ENCODE results near the gene ZNF140. TPM values are rescaled to one million over a fixed set of nuclear protein-coding genes. Genes with fewer than 3 reads are reported as not detected.

The ZNF140 gene
- total RNA-seq, 4 donors from 2014 or later, result 20.7 to 38.1 (median 28.0) TPM

GRCh38 chr12:133130038-133130807 is 49.5 kb downstream of the ZNF140 start, which contains the start of the genes ZNF10 and ZNF891:
Gene ZNF10, plus strand, starts transcription at chr12:133130627. Its CDS starts 13,866 bp downstream, at chr12:133144493.
Gene ZNF891, minus strand, starts transcription at chr12:133130274. Its CDS starts 8,356 bp downstream, at chr12:133121918.
- WGBS, 2 donors, result 0% methylated on average over 18 to 60 of the region's 87 CpGs
- H3K4me1 ChIP-seq, result peaks cover 6 to 14% of the 10 kb centered on the region in 2 donors
- peak within 1 kb of the TSS; percentile 90 to 95 (median 94) for H3K27ac ChIP-seq
- TF ChIP-seq CTCF (IDR thresholded peaks at IDR 0.05) (peak in 1 of 6 experiments; percentile 6), POLR2A (IDR thresholded peaks at IDR 0.05) (peak in 1 of 2 donors; percentile 95)
- H3K9me3 ChIP-seq, result no peaks in the 10 kb centered on the region
- peaks cover 5 to 12% of the 10 kb centered on the region in 2 donors for H3K36me3 ChIP-seq
- H3K27me3 ChIP-seq, result no peaks in the 10 kb centered on the region
- peak within 1 kb of the TSS; percentile 63 to 86 (median 76) for H3K4me3 ChIP-seq (replicated peaks in 1 of 3)
- DNase-seq, result peak; percentile 96
- intact Hi-C loops (cut with DNase I), result no loop called here

GRCh38 chr12:133130808-133131128 is 50.0 kb downstream of the ZNF140 start:
- peak; percentile 54 to 60 for DNase-seq
- intact Hi-C loops (cut with DNase I), result no loop called here
- peak overlapping the region; percentile 63 to 86 (median 76) for H3K4me3 ChIP-seq (replicated peaks in 1 of 3)
- 0 to 1% methylated on average over 17 of the region's 17 CpGs for WGBS, 2 donors
- H3K9me3 ChIP-seq, result no peaks in the 10 kb centered on the region
- H3K27me3 ChIP-seq, result no peaks in the 10 kb centered on the region
- peaks cover 6 to 14% of the 10 kb centered on the region in 2 donors for H3K4me1 ChIP-seq
- TF ChIP-seq CTCF (IDR thresholded peaks at IDR 0.05), result no peak
- TF ChIP-seq POLR2A (IDR thresholded peaks at IDR 0.05), result no peak
- peak overlapping the region; percentile 90 to 95 (median 94) for H3K27ac ChIP-seq
- peaks cover 7 to 13% of the 10 kb centered on the region in 2 donors for H3K36me3 ChIP-seq

- no peaks in the 10 kb centered on the region for H3K27me3 ChIP-seq
- no peak overlapping the region for H3K4me3 ChIP-seq (replicated peaks in 1 of 3)
- no peak for DNase-seq
- TF ChIP-seq CTCF (IDR thresholded peaks at IDR 0.05) (no peak), POLR2A (IDR thresholded peaks at IDR 0.05) (no peak)
- H3K36me3 ChIP-seq, result peaks cover 28 to 45% of the 10 kb centered on the region in 2 donors
- H3K27ac ChIP-seq, result no peak overlapping the region
- intact Hi-C loops (cut with DNase I), result no loop called here
- no peaks in the 10 kb centered on the region for H3K9me3 ChIP-seq
- WGBS, 2 donors, result 93 to 97% methylated on average over 2 of the region's 2 CpGs
- peaks cover 6 to 10% of the 10 kb centered on the region in 2 donors for H3K4me1 ChIP-seq
Observed at GRCh38 chr12:133135747-133136146, 55.0 kb downstream of the ZNF140 start.

- H3K27ac ChIP-seq, result no peak overlapping the region
- intact Hi-C loops (cut with DNase I), result no loop called here
- TF ChIP-seq CTCF (IDR thresholded peaks at IDR 0.05) (no peak), POLR2A (IDR thresholded peaks at IDR 0.05) (no peak)
- no peak for DNase-seq
- H3K36me3 ChIP-seq, result peaks cover 66 to 71% of the 10 kb centered on the region in 2 donors
- WGBS, 2 donors, result 93 to 95% methylated on average over 2 of the region's 2 CpGs
- H3K4me1 ChIP-seq, result no peaks in the 10 kb centered on the region
- H3K4me3 ChIP-seq (replicated peaks in 1 of 3), result no peak overlapping the region
- no peaks in the 10 kb centered on the region for H3K9me3 ChIP-seq
- H3K27me3 ChIP-seq, result no peaks in the 10 kb centered on the region
Observed at GRCh38 chr12:133145981-133146380, 65.3 kb downstream of the ZNF140 start.

GRCh38 chr12:133156125-133156690 is 75.5 kb downstream of the ZNF140 start:
- WGBS, 2 donors, result 95 to 100% methylated on average over 2 of the region's 2 CpGs
- no peak overlapping the region for H3K4me3 ChIP-seq (replicated peaks in 1 of 3)

More at GRCh38 chr12:133156125-133156690, 75.5 kb downstream of the ZNF140 start:
- Histone ChIP-seq H3K27me3 (no peaks in the 10 kb centered on the region), H3K27ac (no peak overlapping the region), H3K9me3 (peaks cover 11% of the 10 kb centered on the region), H3K36me3 (peaks cover 65 to 66% of the 10 kb centered on the region in 2 donors), H3K4me1 (no peaks in the 10 kb centered on the region)
- DNase-seq, result no peak
- TF ChIP-seq POLR2A (IDR thresholded peaks at IDR 0.05) (no peak), CTCF (IDR thresholded peaks at IDR 0.05) (no peak)
- intact Hi-C loops (cut with DNase I), result no loop called here

Measured in thyroid gland (tissue), 4 donors.